ENCODE measurements around the gene CCDC167. TPM values are rescaled to one million over a fixed set of nuclear protein-coding genes. Genes with fewer than 3 reads are reported as not detected.

The CCDC167 gene
- polyA plus RNA-seq, 1 donor from 2014 or later, result 207 TPM

DNA sequence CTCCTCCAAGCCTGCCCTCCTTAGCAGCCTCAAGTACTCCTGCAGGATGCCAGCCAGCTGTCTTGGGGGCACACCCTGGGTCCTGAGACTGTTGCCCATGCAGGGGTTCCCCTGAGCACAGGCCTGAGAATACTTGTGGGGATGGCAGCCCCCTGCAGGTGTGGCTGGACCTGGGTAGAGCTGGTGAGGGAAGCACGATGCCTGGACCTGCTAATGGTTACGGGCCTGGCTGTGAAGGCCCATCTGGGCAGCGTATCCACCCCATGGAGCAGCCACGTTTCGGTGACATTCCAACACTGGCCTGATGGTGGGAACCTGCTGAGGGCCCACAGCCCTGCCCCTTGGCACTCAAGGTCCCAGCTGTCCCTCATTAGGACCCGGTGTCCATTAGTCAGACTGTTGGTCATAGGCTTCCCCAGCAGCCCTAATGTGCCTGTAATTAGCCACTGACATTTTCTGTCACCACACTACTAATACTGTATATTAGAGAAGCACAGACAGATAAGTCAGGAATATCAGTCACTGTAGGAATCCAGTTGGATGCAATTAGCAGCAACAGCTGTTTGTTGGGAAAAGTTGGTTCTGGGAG, 20.3 kb downstream of the CCDC167 start:
- Histone ChIP-seq H4K20me1 (ENCODE audit: insufficient read depth) (no peaks in the 10 kb centered on the region), H3K4me3 (ENCODE audit: low read length) (no peak overlapping the region), H3F3A (ENCODE audit: insufficient read depth, low read length, poor library complexity, severe bottlenecking) (no peaks in the 10 kb centered on the region), H3K27ac (ENCODE audit: low read length) (peak overlapping the region; percentile 91), H3K36me3 (ENCODE audit: insufficient read depth, low read length) (no peaks in the 10 kb centered on the region), H3K4me2 (ENCODE audit: low read length) (no peak overlapping the region), H3K9me2 (ENCODE audit: insufficient read depth, low read length) (no peaks in the 10 kb centered on the region), H2AFZ (ENCODE audit: low read depth, low read length) (no peak overlapping the region), H3K9me3 (ENCODE audit: low read length) (no peaks in the 10 kb centered on the region), H3K27me3 (ENCODE audit: insufficient read depth, low read depth, low read length) (no peaks in the 10 kb centered on the region), H3K79me2 (replicated peaks; ENCODE audit: insufficient read depth, low read length) (no peaks in the 10 kb centered on the region), H3K9ac (ENCODE audit: low read length) (no peak overlapping the region)
- TF ChIP-seq, protein P1, sequence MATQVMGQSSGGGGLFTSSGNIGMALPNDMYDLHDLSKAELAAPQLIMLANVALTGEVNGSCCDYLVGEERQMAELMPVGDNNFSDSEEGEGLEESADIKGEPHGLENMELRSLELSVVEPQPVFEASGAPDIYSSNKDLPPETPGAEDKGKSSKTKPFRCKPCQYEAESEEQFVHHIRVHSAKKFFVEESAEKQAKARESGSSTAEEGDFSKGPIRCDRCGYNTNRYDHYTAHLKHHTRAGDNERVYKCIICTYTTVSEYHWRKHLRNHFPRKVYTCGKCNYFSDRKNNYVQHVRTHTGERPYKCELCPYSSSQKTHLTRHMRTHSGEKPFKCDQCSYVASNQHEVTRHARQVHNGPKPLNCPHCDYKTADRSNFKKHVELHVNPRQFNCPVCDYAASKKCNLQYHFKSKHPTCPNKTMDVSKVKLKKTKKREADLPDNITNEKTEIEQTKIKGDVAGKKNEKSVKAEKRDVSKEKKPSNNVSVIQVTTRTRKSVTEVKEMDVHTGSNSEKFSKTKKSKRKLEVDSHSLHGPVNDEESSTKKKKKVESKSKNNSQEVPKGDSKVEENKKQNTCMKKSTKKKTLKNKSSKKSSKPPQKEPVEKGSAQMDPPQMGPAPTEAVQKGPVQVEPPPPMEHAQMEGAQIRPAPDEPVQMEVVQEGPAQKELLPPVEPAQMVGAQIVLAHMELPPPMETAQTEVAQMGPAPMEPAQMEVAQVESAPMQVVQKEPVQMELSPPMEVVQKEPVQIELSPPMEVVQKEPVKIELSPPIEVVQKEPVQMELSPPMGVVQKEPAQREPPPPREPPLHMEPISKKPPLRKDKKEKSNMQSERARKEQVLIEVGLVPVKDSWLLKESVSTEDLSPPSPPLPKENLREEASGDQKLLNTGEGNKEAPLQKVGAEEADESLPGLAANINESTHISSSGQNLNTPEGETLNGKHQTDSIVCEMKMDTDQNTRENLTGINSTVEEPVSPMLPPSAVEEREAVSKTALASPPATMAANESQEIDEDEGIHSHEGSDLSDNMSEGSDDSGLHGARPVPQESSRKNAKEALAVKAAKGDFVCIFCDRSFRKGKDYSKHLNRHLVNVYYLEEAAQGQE (IDR thresholded peaks at IDR 0.05; ENCODE audit: borderline replicate concordance), result no peak
- no peak for TF ChIP-seq SMC3 (conservative IDR thresholded peaks at IDR 0.05; ENCODE audit: poor library complexity)

DNA sequence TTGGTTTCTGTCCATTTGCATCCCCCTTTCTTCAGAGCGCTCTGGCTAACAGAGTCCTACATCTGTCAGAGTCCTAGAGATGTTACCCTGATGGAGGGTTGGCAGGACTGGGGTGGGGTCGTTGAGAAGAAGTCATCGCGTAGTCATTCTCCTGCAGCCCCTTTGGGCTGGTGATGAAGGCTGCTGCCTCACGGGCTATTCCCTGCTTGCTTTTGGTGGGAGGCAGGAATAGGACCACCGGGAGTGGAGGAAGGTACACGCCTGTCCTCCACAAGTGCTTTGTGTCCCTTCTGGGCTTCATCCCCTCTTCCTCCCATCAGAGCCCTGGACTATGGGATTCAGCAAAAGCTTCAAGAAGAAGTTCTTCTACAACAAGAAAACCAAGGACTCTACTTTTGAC, 20.9 kb downstream of the CCDC167 start:
- H2AFZ ChIP-seq (ENCODE audit: low read depth, low read length), result no peak overlapping the region
- no peaks in the 10 kb centered on the region for H3K27me3 ChIP-seq (ENCODE audit: insufficient read depth, low read depth, low read length)
- H3K9ac ChIP-seq (ENCODE audit: low read length), result peak overlapping the region; percentile 70
- no peak overlapping the region for H3K4me3 ChIP-seq (ENCODE audit: low read length)
- H3K9me2 ChIP-seq (ENCODE audit: insufficient read depth, low read length), result no peaks in the 10 kb centered on the region
- H3K27ac ChIP-seq (ENCODE audit: low read length), result peak overlapping the region; percentile 91
- TF ChIP-seq, protein P1 (IDR thresholded peaks at IDR 0.05; ENCODE audit: borderline replicate concordance), result no peak
- no peak for TF ChIP-seq TAF1 (IDR thresholded peaks at IDR 0.05; ENCODE audit: low read depth)
- H3F3A ChIP-seq (ENCODE audit: insufficient read depth, low read length, poor library complexity, severe bottlenecking), result no peaks in the 10 kb centered on the region
- H3K36me3 ChIP-seq (ENCODE audit: insufficient read depth, low read length), result no peaks in the 10 kb centered on the region
- no peaks in the 10 kb centered on the region for H3K9me3 ChIP-seq (ENCODE audit: low read length)
- no peak overlapping the region for H3K4me2 ChIP-seq (ENCODE audit: low read length)
- H4K20me1 ChIP-seq (ENCODE audit: insufficient read depth), result no peaks in the 10 kb centered on the region
- H3K79me2 ChIP-seq (replicated peaks; ENCODE audit: insufficient read depth, low read length), result no peaks in the 10 kb centered on the region

DNA sequence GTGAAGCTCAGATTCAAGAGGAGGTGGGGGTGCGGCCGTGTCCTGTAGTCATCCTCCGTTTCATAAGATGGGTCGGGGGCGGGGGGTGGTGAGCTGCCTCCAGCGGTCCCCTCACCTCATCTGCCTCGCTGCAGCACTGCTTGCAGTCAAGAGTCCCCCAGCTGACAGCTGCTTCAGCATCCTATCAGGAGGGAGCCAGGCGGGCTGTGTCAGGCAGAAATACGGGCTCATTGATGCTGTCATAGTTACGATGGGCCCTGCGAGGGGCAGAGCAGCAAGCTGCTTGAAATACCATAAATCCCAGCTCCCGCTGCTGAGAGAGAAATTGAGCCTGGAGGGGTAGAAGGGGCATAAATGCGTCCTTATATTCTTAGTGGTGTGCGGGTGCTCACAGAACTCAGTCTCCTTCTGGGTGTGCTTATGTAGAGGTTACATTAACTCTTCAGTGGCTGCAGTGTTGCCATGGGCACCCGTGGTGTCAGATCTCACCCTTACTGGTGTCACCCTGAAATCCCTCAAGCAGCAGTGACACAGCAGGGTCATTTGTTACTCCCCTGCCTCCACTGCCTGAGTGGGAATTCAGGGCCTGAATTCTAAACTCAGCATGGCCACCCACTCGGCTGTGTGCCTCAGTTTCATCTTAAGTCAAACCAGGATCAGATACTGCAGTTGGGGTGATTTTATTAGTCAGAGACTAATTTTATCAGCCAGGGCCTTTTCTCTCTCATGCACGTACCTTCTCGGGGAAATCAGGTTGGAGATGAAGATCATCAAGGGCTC, 21.8 kb downstream of the CCDC167 start:
- Histone ChIP-seq H3K27ac (ENCODE audit: low read length) (peak overlapping the region; percentile 91), H3K4me2 (ENCODE audit: low read length) (peak overlapping the region; percentile 26), H3K27me3 (ENCODE audit: insufficient read depth, low read depth, low read length) (no peaks in the 10 kb centered on the region), H3K9ac (ENCODE audit: low read length) (peak overlapping the region; percentile 70), H3K9me2 (ENCODE audit: insufficient read depth, low read length) (no peaks in the 10 kb centered on the region), H3F3A (ENCODE audit: insufficient read depth, low read length, poor library complexity, severe bottlenecking) (no peaks in the 10 kb centered on the region), H3K9me3 (ENCODE audit: low read length) (no peaks in the 10 kb centered on the region), H3K36me3 (ENCODE audit: insufficient read depth, low read length) (no peaks in the 10 kb centered on the region), H3K79me2 (replicated peaks; ENCODE audit: insufficient read depth, low read length) (no peaks in the 10 kb centered on the region), H3K4me3 (ENCODE audit: low read length) (peak overlapping the region; percentile 47), H4K20me1 (ENCODE audit: insufficient read depth) (no peaks in the 10 kb centered on the region), H2AFZ (ENCODE audit: low read depth, low read length) (peak overlapping the region; percentile 15)
- TF ChIP-seq EP300 (conservative IDR thresholded peaks at IDR 0.05; ENCODE audit: poor library complexity, severe bottlenecking), result peak; percentile 81
- peak; percentile 38 for TF ChIP-seq MXI1 (conservative IDR thresholded peaks at IDR 0.05; ENCODE audit: poor library complexity, severe bottlenecking)
- peak; percentile 53 for TF ChIP-seq RAD21 (conservative IDR thresholded peaks at IDR 0.05)
- TF ChIP-seq EZH2 (IDR thresholded peaks at IDR 0.05; ENCODE audit: borderline replicate concordance, insufficient read depth, low read length, poor library complexity, severe bottlenecking), result no peak
- peak; percentile 51 for TF ChIP-seq SMC3 (conservative IDR thresholded peaks at IDR 0.05; ENCODE audit: poor library complexity)
- TF ChIP-seq POLR2AphosphoS5 (IDR thresholded peaks at IDR 0.05), result peak; percentile 77
- TF ChIP-seq, protein P2, sequence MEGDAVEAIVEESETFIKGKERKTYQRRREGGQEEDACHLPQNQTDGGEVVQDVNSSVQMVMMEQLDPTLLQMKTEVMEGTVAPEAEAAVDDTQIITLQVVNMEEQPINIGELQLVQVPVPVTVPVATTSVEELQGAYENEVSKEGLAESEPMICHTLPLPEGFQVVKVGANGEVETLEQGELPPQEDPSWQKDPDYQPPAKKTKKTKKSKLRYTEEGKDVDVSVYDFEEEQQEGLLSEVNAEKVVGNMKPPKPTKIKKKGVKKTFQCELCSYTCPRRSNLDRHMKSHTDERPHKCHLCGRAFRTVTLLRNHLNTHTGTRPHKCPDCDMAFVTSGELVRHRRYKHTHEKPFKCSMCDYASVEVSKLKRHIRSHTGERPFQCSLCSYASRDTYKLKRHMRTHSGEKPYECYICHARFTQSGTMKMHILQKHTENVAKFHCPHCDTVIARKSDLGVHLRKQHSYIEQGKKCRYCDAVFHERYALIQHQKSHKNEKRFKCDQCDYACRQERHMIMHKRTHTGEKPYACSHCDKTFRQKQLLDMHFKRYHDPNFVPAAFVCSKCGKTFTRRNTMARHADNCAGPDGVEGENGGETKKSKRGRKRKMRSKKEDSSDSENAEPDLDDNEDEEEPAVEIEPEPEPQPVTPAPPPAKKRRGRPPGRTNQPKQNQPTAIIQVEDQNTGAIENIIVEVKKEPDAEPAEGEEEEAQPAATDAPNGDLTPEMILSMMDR (IDR thresholded peaks at IDR 0.05; ENCODE audit: poor library complexity, severe bottlenecking), result no peak

Data from neural cell (in vitro differentiated cells).